Panc1 (cell line): ENCODE results near the gene MAP3K12.

Experiments
- CTCF ChIP-seq: fragments of 450-650 bp; IDR thresholded peaks from 2 replicates; pipeline ENCODE4 v1.5.1; 2017; ENCODE audit warnings: mild to moderate bottlenecking
- POLR2AphosphoS5 ChIP-seq: IDR thresholded peaks from 2 replicates; pipeline ENCODE4 v1.6.1; 2012; ENCODE audit warnings: mild to moderate bottlenecking, low read depth, low read length, moderate library complexity
- REST ChIP-seq, 2 experiments: IDR thresholded peaks; 2 replicates each; pipeline ENCODE4 v1.6.1; 2011 to 2012; ENCODE audit warnings: low read depth in 2 of 2, control low read depth in 1 of 2, low read length in 1 of 2, mild to moderate bottlenecking in 1 of 2, moderate library complexity in 1 of 2; ENCODE audit not compliant: insufficient read depth in 1 of 2
- SIN3A ChIP-seq: IDR thresholded peaks from 2 replicates; pipeline ENCODE4 v1.6.1; 2012; ENCODE audit warnings: low read depth, mild to moderate bottlenecking, low read length, moderate library complexity, borderline replicate concordance; ENCODE audit not compliant: insufficient read depth

- TF ChIP-seq CTCF, result no peak
- TF ChIP-seq POLR2AphosphoS5, result no peak
- no peak for TF ChIP-seq REST (IDR thresholded peaks at IDR 0.05; ENCODE audit: insufficient read depth in 1 of 2, low read depth in 2 of 2, low read length in 1 of 2)
- TF ChIP-seq SIN3A, result no peak
Observed at GRCh38 chr12:53539526-53539925, 40.3 kb upstream of the MAP3K12 start.
